ENCODE results near the gene TTC4. TPM values are rescaled to one million over a fixed set of nuclear protein-coding genes. Genes with fewer than 3 reads are reported as not detected.

TTC4 gene
- total RNA-seq, 1 experiment from 2014 or later = 34.7 TPM

- DNase-seq = no peak
- no TSS peak for BruUV-seq (replicated peaks)
- CTCF ChIA-PET = no interaction called here
These were observed 51.1 kb downstream of the TTC4 start for GRCh38 chr1:54766726-54767125.

GRCh38 chr1:54767526-54767925 is 51.9 kb downstream of the TTC4 start:
- no peaks in the 10 kb centered on the region for H3K36me3 ChIP-seq (ENCODE audit: low read depth, low read length)
- ChIA-PET CTCF (no interaction called here), POLR2A (ENCODE audit: unreplicated experiment) (no interaction called here)
- no peak overlapping the region for H3K27ac ChIP-seq (ENCODE audit: low read length)
- H3K4me2 ChIP-seq (ENCODE audit: low read length) = no peak overlapping the region
- H3K27me3 ChIP-seq (ENCODE audit: low read length) = no peaks in the 10 kb centered on the region
- no peaks in the 10 kb centered on the region for H3K9me2 ChIP-seq (replicated peaks; ENCODE audit: low read length)
- no peaks in the 10 kb centered on the region for H3F3A ChIP-seq (ENCODE audit: low read length, unreplicated experiment)
- peaks cover 12% of the 10 kb centered on the region; the same call in 1 of the 2 replicates for H3K4me1 ChIP-seq (ENCODE audit: insufficient read depth, low read length)
- no peak for TF ChIP-seq EZH2phosphoT487 (IDR thresholded peaks at IDR 0.05; ENCODE audit: borderline replicate concordance, low read length)
- TF ChIP-seq CTCF (conservative IDR thresholded peaks at IDR 0.05; ENCODE audit: low read depth, low read length) = no peak
- no peak for TF ChIP-seq EZH2 (IDR thresholded peaks at IDR 0.05; ENCODE audit: low read length, unreplicated experiment)
- ATAC-seq = no peak
- intact Hi-C loops (cut with micrococcal nuclease) = no loop called here
- H3K79me2 ChIP-seq (ENCODE audit: low read length) = peaks cover 17% of the 10 kb centered on the region
- DNase-seq = no peak
- H2AFZ ChIP-seq (ENCODE audit: low read length) = no peak overlapping the region
- no peak overlapping the region for H3K9ac ChIP-seq (ENCODE audit: low read length)
- no peak overlapping the region for H3K4me3 ChIP-seq (ENCODE audit: low read length)
- H3K9me3 ChIP-seq (ENCODE audit: low read length) = no peaks in the 10 kb centered on the region
- H4K20me1 ChIP-seq (ENCODE audit: low read length) = no peaks in the 10 kb centered on the region
- BruUV-seq (replicated peaks) = no TSS peak

More at GRCh38 chr1:54766726-54767125, 51.1 kb downstream of the TTC4 start:
- no peaks in the 10 kb centered on the region for H3K36me3 ChIP-seq (ENCODE audit: low read depth, low read length)
- POLR2A ChIA-PET (ENCODE audit: unreplicated experiment) = no interaction called here
- ATAC-seq = no peak
- H3K4me2 ChIP-seq (ENCODE audit: low read length) = no peak overlapping the region
- H3K27me3 ChIP-seq (ENCODE audit: low read length) = no peaks in the 10 kb centered on the region
- no peak overlapping the region for H3K27ac ChIP-seq (ENCODE audit: low read length)
- no peaks in the 10 kb centered on the region for H3K9me2 ChIP-seq (replicated peaks; ENCODE audit: low read length)
- peaks cover 12% of the 10 kb centered on the region; the same call in 1 of the 2 replicates for H3K4me1 ChIP-seq (ENCODE audit: insufficient read depth, low read length)
- H3K4me3 ChIP-seq (ENCODE audit: low read length) = no peak overlapping the region
- H3K9ac ChIP-seq (ENCODE audit: low read length) = no peak overlapping the region
- H4K20me1 ChIP-seq (ENCODE audit: low read length) = no peaks in the 10 kb centered on the region
- no peak overlapping the region for H2AFZ ChIP-seq (ENCODE audit: low read length)
- H3K79me2 ChIP-seq (ENCODE audit: low read length) = peaks cover 22% of the 10 kb centered on the region
- no peaks in the 10 kb centered on the region for H3K9me3 ChIP-seq (ENCODE audit: low read length)
- no peaks in the 10 kb centered on the region for H3F3A ChIP-seq (ENCODE audit: low read length, unreplicated experiment)
- no peak for TF ChIP-seq CTCF (conservative IDR thresholded peaks at IDR 0.05; ENCODE audit: low read depth, low read length)
- TF ChIP-seq EZH2phosphoT487 (IDR thresholded peaks at IDR 0.05; ENCODE audit: borderline replicate concordance, low read length) = no peak
- no peak for TF ChIP-seq EZH2 (IDR thresholded peaks at IDR 0.05; ENCODE audit: low read length, unreplicated experiment)
- intact Hi-C loops (cut with micrococcal nuclease) = no loop called here

- Histone ChIP-seq H3F3A (ENCODE audit: low read length, unreplicated experiment) (no peaks in the 10 kb centered on the region), H3K9ac (ENCODE audit: low read length) (no peak overlapping the region), H3K36me3 (ENCODE audit: low read depth, low read length) (no peaks in the 10 kb centered on the region), H3K4me3 (ENCODE audit: low read length) (no peak overlapping the region), H3K27ac (ENCODE audit: low read length) (no peak overlapping the region), H3K4me1 (ENCODE audit: insufficient read depth, low read length) (peaks cover 10% of the 10 kb centered on the region; the same call in 1 of the 2 replicates), H3K4me2 (ENCODE audit: low read length) (no peak overlapping the region), H4K20me1 (ENCODE audit: low read length) (no peaks in the 10 kb centered on the region), H3K9me3 (ENCODE audit: low read length) (no peaks in the 10 kb centered on the region), H3K79me2 (ENCODE audit: low read length) (peaks cover 12% of the 10 kb centered on the region), H2AFZ (ENCODE audit: low read length) (no peak overlapping the region), H3K9me2 (replicated peaks; ENCODE audit: low read length) (no peaks in the 10 kb centered on the region), H3K27me3 (ENCODE audit: low read length) (no peaks in the 10 kb centered on the region)
- ChIA-PET POLR2A (ENCODE audit: unreplicated experiment) (no interaction called here), CTCF (no interaction called here)
- intact Hi-C loops (cut with micrococcal nuclease) = loop anchor here (1.0 kb wide), 1 partner anchor 42 kb away; no protein-coding TSS in a partner anchor
- TF ChIP-seq EZH2phosphoT487 (IDR thresholded peaks at IDR 0.05; ENCODE audit: borderline replicate concordance, low read length) = no peak
- TF ChIP-seq CTCF (conservative IDR thresholded peaks at IDR 0.05; ENCODE audit: low read depth, low read length) = peak; percentile 52
- ATAC-seq (no peak), DNase-seq (peak; percentile 31)
- BruUV-seq (replicated peaks) = no TSS peak
These were observed 52.4 kb downstream of the TTC4 start for GRCh38 chr1:54768093-54768492.
